Smooth muscle cell (in vitro differentiated cells): ENCODE results near the gene PLGRKT. TPM values are rescaled to one million over a fixed set of nuclear protein-coding genes. Genes with fewer than 3 reads are reported as not detected.

Experiments used
- DNase-seq: peaks from one replicate; lab custom pipeline; 2025; ENCODE audit not compliant: unreplicated experiment; lab: John Stamatoyannopoulos, UW
- H2AFZ ChIP-seq: fragments of 200-600 bp; sonication (generic); 2 replicates; pipeline ENCODE4 v1.6.0; 2016; ENCODE audit warnings: antibody characterized with exemption, low read depth, mild to moderate bottlenecking
- H3F3A ChIP-seq: fragments of 200-600 bp; sonication (generic); 2 replicates; pipeline ENCODE4 v1.6.0; 2017; ENCODE audit warnings: antibody characterized with exemption, low read depth
- H3K27ac ChIP-seq: fragments of 200-600 bp; sonication (generic); 2 replicates; pipeline ENCODE4 v1.5.1; 2016; ENCODE audit warnings: low read depth, mild to moderate bottlenecking
- H3K27me3 ChIP-seq: fragments of 200-600 bp; sonication (generic); 2 replicates; pipeline ENCODE4 v1.6.1; 2016; ENCODE audit warnings: low read depth, mild to moderate bottlenecking
- H3K36me3 ChIP-seq: fragments of 200-600 bp; sonication (generic); 2 replicates; pipeline ENCODE4 v1.5.1; 2016; ENCODE audit warnings: low read depth
- H3K4me1 ChIP-seq: fragments of 200-600 bp; sonication (generic); 2 replicates; pipeline ENCODE4 v1.5.1; 2016; ENCODE audit warnings: low read depth
- H3K4me2 ChIP-seq: fragments of 200-600 bp; sonication (generic); 2 replicates; pipeline ENCODE4 v1.6.0; 2016; ENCODE audit warnings: mild to moderate bottlenecking
- H3K4me3 ChIP-seq: fragments of 200-600 bp; sonication (generic); 2 replicates; pipeline ENCODE4 v1.5.1; 2016; ENCODE audit warnings: mild to moderate bottlenecking
- H3K79me2 ChIP-seq: fragments of 200-600 bp; sonication (generic); 2 replicates; pipeline ENCODE4 v1.6.0; 2016; ENCODE audit warnings: low read depth, mild to moderate bottlenecking
- H3K9ac ChIP-seq: fragments of 200-600 bp; sonication (generic); 2 replicates; pipeline ENCODE4 v1.6.0; 2016; ENCODE audit warnings: low read depth
- H3K9me3 ChIP-seq: fragments of 200-600 bp; sonication (generic); replicated peaks from 2 replicates; pipeline ENCODE4 v1.5.1; 2016; ENCODE audit warnings: low read depth
- H4K20me1 ChIP-seq: fragments of 200-600 bp; sonication (generic); 2 replicates; pipeline ENCODE4 v1.6.0; 2016; ENCODE audit warnings: low read depth
- WGBS: methylation state at CpG from one replicate; pipeline ENCODE4 v1.1.7; 2016; ENCODE audit warnings: low lambda C conversion rate; 5-methylcytosine and 5-hydroxymethylcytosine counted together
- polyA plus RNA-seq: library from polyadenylated mRNA; unstranded; fragments of >200 nt; fragmentation: Nextera tagmentation; extraction: Ambion mirVana; gene quantifications from 2 replicates; pipeline ENCODE4 v1.2.1, GENCODE V29; 2016
- total RNA-seq: library from RNA; depleted of rRNA; stranded (reverse); fragments of >200 nt; gene quantifications from 2 replicates; pipeline ENCODE4 v1.2.3, GENCODE V29; 2014
- TF ChIP-seq, protein P1 (sequence below): fragments of 200-600 bp; sonication (generic); IDR thresholded peaks from 2 replicates; pipeline ENCODE4 v1.5.1; 2017; ENCODE audit warnings: borderline replicate concordance, mild to moderate bottlenecking, antibody characterized with exemption; ENCODE audit not compliant: insufficient read depth, poor library complexity, severe bottlenecking

PLGRKT gene
- total and polyA plus RNA-seq, 2 experiments from 2014 or later = 39.8 to 40.1 TPM

DNA sequence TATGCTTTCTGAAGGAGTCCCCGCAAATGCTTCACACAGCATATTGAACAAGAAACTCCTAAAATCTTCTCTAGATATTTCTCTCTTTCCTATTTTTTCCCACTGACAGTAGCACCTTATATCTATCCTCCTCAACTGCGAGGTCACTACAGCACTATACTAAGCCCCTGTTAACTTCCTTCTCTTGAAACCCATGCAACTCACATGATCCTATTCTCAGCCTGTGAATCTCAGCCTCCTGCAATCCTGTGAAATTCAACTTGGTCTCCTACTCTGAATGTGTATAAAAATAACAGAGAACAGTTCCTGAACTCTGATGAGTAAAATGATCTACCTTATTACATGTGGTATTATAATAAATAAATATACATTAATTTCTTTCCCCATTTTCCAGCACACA lies 6.1 kb upstream of the PLGRKT start:
- H3K4me2 ChIP-seq = no peak overlapping the region
- no peak overlapping the region for H2AFZ ChIP-seq
- no peaks in the 10 kb centered on the region for H3K4me1 ChIP-seq
- no peaks in the 10 kb centered on the region for H3K36me3 ChIP-seq
- H4K20me1 ChIP-seq = no peaks in the 10 kb centered on the region
- H3K27ac ChIP-seq = no peak overlapping the region
- no peaks in the 10 kb centered on the region for H3F3A ChIP-seq
- H3K79me2 ChIP-seq = no peaks in the 10 kb centered on the region
- no peak for DNase-seq
- 88% methylated on average over 2 of the region's 2 CpGs for WGBS
- no peaks in the 10 kb centered on the region for H3K27me3 ChIP-seq
- no peak overlapping the region for H3K4me3 ChIP-seq
- H3K9me3 ChIP-seq = no peaks in the 10 kb centered on the region
- TF ChIP-seq, protein P1, sequence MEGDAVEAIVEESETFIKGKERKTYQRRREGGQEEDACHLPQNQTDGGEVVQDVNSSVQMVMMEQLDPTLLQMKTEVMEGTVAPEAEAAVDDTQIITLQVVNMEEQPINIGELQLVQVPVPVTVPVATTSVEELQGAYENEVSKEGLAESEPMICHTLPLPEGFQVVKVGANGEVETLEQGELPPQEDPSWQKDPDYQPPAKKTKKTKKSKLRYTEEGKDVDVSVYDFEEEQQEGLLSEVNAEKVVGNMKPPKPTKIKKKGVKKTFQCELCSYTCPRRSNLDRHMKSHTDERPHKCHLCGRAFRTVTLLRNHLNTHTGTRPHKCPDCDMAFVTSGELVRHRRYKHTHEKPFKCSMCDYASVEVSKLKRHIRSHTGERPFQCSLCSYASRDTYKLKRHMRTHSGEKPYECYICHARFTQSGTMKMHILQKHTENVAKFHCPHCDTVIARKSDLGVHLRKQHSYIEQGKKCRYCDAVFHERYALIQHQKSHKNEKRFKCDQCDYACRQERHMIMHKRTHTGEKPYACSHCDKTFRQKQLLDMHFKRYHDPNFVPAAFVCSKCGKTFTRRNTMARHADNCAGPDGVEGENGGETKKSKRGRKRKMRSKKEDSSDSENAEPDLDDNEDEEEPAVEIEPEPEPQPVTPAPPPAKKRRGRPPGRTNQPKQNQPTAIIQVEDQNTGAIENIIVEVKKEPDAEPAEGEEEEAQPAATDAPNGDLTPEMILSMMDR = no peak
- H3K9ac ChIP-seq = no peak overlapping the region

DNA sequence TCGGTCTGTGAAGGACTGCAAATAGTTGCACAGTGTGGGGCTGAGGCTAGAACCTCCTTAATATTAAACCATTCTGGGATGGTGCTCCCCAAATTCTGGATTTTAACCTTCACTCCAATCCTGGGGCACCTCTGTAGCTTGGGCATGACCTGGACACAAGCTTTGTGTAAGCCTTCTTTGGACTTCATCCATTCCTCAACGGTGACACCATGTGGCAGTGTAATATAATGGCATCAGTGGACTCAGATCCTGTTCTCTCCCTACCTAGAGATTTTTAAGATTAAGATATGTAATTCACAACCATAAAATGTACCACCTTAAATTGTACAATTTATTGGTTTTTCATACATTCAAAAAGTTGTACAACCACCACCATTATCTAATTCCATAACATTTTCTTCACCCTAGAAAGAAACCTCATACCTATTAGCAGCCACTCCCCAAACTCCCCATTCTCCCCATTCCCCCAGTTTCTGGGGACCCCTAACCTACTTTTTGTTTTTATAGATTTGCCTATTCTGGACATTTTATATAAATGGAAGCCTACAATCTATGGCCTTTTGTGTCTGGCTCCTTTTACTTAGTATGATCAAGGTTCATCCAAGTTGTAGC lies 4.8 kb upstream of the PLGRKT start:
- no peak overlapping the region for H2AFZ ChIP-seq
- no peak overlapping the region for H3K27ac ChIP-seq
- no peaks in the 10 kb centered on the region for H3K27me3 ChIP-seq
- no peak overlapping the region for H3K4me3 ChIP-seq
- H3K9me3 ChIP-seq = no peaks in the 10 kb centered on the region
- peaks cover 4% of the 10 kb centered on the region for H3K4me1 ChIP-seq
- H4K20me1 ChIP-seq = no peaks in the 10 kb centered on the region
- no peaks in the 10 kb centered on the region for H3F3A ChIP-seq
- no peak for DNase-seq
- no peak overlapping the region for H3K9ac ChIP-seq
- 52% methylated on average over 2 of the region's 2 CpGs for WGBS
- no peaks in the 10 kb centered on the region for H3K79me2 ChIP-seq
- TF ChIP-seq, protein P1 = peak; percentile 40
- H3K36me3 ChIP-seq = no peaks in the 10 kb centered on the region
- no peak overlapping the region for H3K4me2 ChIP-seq

DNA sequence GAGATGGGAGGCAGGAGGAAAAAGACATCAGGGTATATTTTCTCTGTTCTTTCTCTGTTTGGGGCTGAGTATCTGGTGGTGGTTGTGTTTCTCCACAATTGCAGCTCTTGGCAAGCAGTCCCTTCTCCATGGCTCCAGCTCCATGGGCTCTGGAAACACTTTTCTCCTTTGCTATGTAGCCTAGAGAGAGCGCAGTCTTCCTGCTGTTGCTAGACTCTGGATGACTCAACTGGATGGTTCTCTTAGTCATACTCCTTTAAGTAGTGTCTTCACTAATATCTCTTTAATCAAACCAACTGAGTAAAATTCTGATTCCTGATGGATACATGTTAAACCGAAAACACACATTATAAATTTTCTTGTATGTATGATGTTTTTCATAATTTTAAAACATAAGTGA lies 3.3 kb upstream of the PLGRKT start:
- Histone ChIP-seq H3K4me2 (no peak overlapping the region), H3K36me3 (no peaks in the 10 kb centered on the region), H3K9me3 (no peaks in the 10 kb centered on the region), H3K27ac (peak overlapping the region; percentile 17), H3K4me1 (peaks cover 4% of the 10 kb centered on the region), H3K4me3 (no peak overlapping the region), H2AFZ (no peak overlapping the region), H3K27me3 (no peaks in the 10 kb centered on the region), H3K79me2 (no peaks in the 10 kb centered on the region), H3K9ac (no peak overlapping the region), H4K20me1 (no peaks in the 10 kb centered on the region), H3F3A (no peaks in the 10 kb centered on the region)
- 85% methylated on average over 2 of the region's 2 CpGs for WGBS
- DNase-seq = no peak
- TF ChIP-seq, protein P1 = no peak

DNA sequence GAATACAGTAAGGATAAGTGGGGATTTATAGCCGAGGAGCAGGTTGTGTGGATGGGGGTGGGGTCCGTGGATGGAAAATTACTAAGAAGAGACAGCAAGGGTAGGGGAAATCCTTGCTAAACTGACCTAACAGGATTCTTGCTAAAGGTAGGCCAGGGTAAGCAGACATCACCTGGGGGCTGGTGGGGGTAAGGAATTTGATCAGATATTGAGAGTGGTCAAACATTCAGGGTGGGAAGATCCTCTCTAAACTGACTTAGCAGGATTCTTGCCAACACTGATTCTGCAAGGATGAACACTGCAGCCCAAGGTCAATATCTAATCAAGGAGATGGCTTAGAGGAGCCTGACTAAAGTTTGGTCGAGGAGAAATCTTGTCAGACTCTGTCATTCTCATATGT lies 2.7 kb upstream of the PLGRKT start:
- no peak overlapping the region for H3K4me2 ChIP-seq
- no peak overlapping the region for H3K4me3 ChIP-seq
- 57% methylated on average over 3 of the region's 3 CpGs for WGBS
- no peaks in the 10 kb centered on the region for H3K27me3 ChIP-seq
- no peaks in the 10 kb centered on the region for H3K9me3 ChIP-seq
- TF ChIP-seq, protein P1 = no peak
- peaks cover 4% of the 10 kb centered on the region for H3K4me1 ChIP-seq
- no peak overlapping the region for H3K27ac ChIP-seq
- no peak for DNase-seq
- no peaks in the 10 kb centered on the region for H3K79me2 ChIP-seq
- H3K36me3 ChIP-seq = no peaks in the 10 kb centered on the region
- no peak overlapping the region for H3K9ac ChIP-seq
- no peaks in the 10 kb centered on the region for H4K20me1 ChIP-seq
- H3F3A ChIP-seq = no peaks in the 10 kb centered on the region
- no peak overlapping the region for H2AFZ ChIP-seq
